ENCODE measurements around the gene LETM1.
"Not testable (repeated sequence)": the region's sequence is repeated elsewhere in the genome, so short reads cannot be mapped to it uniquely, and the experiment has no call there.

The LETM1 gene

DNA sequence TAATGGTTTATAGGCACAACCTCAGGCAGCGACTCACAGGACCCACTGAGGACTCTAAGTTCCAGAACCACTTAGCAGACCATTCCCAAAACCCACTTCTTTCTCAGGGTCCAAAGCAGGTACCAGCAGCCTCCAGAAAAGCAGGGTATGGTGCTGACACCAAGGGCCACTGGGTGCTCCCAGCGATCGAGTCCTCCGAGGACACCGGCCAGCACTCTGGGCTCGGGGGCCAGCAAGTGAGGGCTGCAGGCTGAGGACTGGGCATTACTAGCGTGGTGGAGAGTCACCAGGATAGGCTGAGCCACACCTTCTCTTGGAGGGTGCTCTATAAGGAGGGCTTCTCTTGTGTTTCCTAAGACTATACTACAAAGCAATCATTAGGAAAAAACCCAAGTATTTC, 19.3 kb downstream of the LETM1 start:
- peaks cover 5% of the 10 kb centered on the region for H3K4me1 Mint-ChIP-seq
- H3K27ac Mint-ChIP-seq, result no peak overlapping the region
- peaks cover 34% of the 10 kb centered on the region for H3K36me3 Mint-ChIP-seq
- no peaks in the 10 kb centered on the region for H3K27me3 Mint-ChIP-seq
- CTCF ChIA-PET, result no interaction called here
- H3K9me3 Mint-ChIP-seq, result no peaks in the 10 kb centered on the region
- no peak overlapping the region for H3K4me3 Mint-ChIP-seq
- DNase-seq, result no peak

- CTCF ChIA-PET, H3K27ac Mint-ChIP-seq, H3K4me3 Mint-ChIP-seq, H3K4me1 Mint-ChIP-seq, DNase-seq, H3K9me3 Mint-ChIP-seq, H3K27me3 Mint-ChIP-seq: not testable (repeated sequence)
- H3K36me3 Mint-ChIP-seq, result peaks cover 38% of the 10 kb centered on the region
Measured at GRCh38 chr4:1835836-1836235, 20.1 kb downstream of the LETM1 start.

- Mint-ChIP-seq H3K36me3 (peaks cover 43% of the 10 kb centered on the region), H3K4me3 (no peak overlapping the region), H3K27ac (peak overlapping the region; percentile 75), H3K27me3 (no peaks in the 10 kb centered on the region), H3K9me3 (no peaks in the 10 kb centered on the region), H3K4me1 (peaks cover 3% of the 10 kb centered on the region)
- DNase-seq, result no peak
- CTCF ChIA-PET, result no interaction called here
Measured at GRCh38 chr4:1834047-1834775, 21.7 kb downstream of the LETM1 start.

- H3K4me3 Mint-ChIP-seq, result no peak overlapping the region
- CTCF ChIA-PET, result interaction anchor here (1.6 kb wide), 2 partner anchors 23 to 66 kb away, joined by 3 to 6 read pairs; no protein-coding TSS in a partner anchor
- H3K36me3 Mint-ChIP-seq, result peaks cover 38% of the 10 kb centered on the region
Measured at GRCh38 chr4:1833307-1834046, 22.5 kb downstream of the LETM1 start.

GRCh38 chr4:1832690-1833089, 23.3 kb downstream of the LETM1 start:
- DNase-seq, result no peak
- Mint-ChIP-seq H3K27me3 (no peaks in the 10 kb centered on the region), H3K4me3 (no peak overlapping the region), H3K9me3 (no peaks in the 10 kb centered on the region), H3K4me1 (no peaks in the 10 kb centered on the region), H3K36me3 (peaks cover 37% of the 10 kb centered on the region), H3K27ac (no peak overlapping the region)
- CTCF ChIA-PET, result interaction anchor here (1.6 kb wide), 2 partner anchors 22 to 67 kb away, joined by 3 to 6 read pairs; no protein-coding TSS in a partner anchor

More at GRCh38 chr4:1833307-1834046, 22.5 kb downstream of the LETM1 start:
- Mint-ChIP-seq H3K27me3 (no peaks in the 10 kb centered on the region), H3K4me1 (no peaks in the 10 kb centered on the region), H3K9me3 (no peaks in the 10 kb centered on the region), H3K27ac (no peak overlapping the region)
- DNase-seq, result no peak

GRCh38 chr4:1831331-1831730, 24.6 kb downstream of the LETM1 start:
- Mint-ChIP-seq H3K27me3 (no peaks in the 10 kb centered on the region), H3K27ac (no peak overlapping the region), H3K9me3 (no peaks in the 10 kb centered on the region), H3K4me3 (no peak overlapping the region), H3K36me3 (peaks cover 42% of the 10 kb centered on the region), H3K4me1 (no peaks in the 10 kb centered on the region)
- CTCF ChIA-PET, result no interaction called here
- DNase-seq, result no peak

- no peaks in the 10 kb centered on the region for H3K4me1 Mint-ChIP-seq
- no peaks in the 10 kb centered on the region for H3K9me3 Mint-ChIP-seq
- no peaks in the 10 kb centered on the region for H3K27me3 Mint-ChIP-seq
- CTCF ChIA-PET, result no interaction called here
- DNase-seq, result no peak
- H3K4me3 Mint-ChIP-seq, result no peak overlapping the region
- H3K27ac Mint-ChIP-seq, result peak overlapping the region; percentile 42
- peaks cover 42% of the 10 kb centered on the region for H3K36me3 Mint-ChIP-seq
Measured at GRCh38 chr4:1830642-1831228, 25.2 kb downstream of the LETM1 start.

GRCh38 chr4:1830234-1830633, 25.7 kb downstream of the LETM1 start:
- peaks cover 38% of the 10 kb centered on the region for H3K36me3 Mint-ChIP-seq
- CTCF ChIA-PET, result no interaction called here
- H3K9me3 Mint-ChIP-seq, result no peaks in the 10 kb centered on the region
- no peak overlapping the region for H3K4me3 Mint-ChIP-seq
- DNase-seq, result no peak
- no peaks in the 10 kb centered on the region for H3K27me3 Mint-ChIP-seq
- H3K4me1 Mint-ChIP-seq, result no peaks in the 10 kb centered on the region
- H3K27ac Mint-ChIP-seq, result no peak overlapping the region

GRCh38 chr4:1826531-1827350, 29.2 kb downstream of the LETM1 start:
- no peaks in the 10 kb centered on the region for H3K4me1 Mint-ChIP-seq
- CTCF ChIA-PET, result interaction anchor here (1.3 kb wide), 1 partner anchor 16 kb away, joined by 3 read pairs; no protein-coding TSS in a partner anchor
- no peak for DNase-seq
- H3K9me3 Mint-ChIP-seq, result no peaks in the 10 kb centered on the region
- no peak overlapping the region for H3K27ac Mint-ChIP-seq
- H3K36me3 Mint-ChIP-seq, result peaks cover 38% of the 10 kb centered on the region
- no peaks in the 10 kb centered on the region for H3K27me3 Mint-ChIP-seq
- H3K4me3 Mint-ChIP-seq, result no peak overlapping the region

- CTCF ChIA-PET, result no interaction called here
- no peaks in the 10 kb centered on the region for H3K27me3 Mint-ChIP-seq
- H3K4me3 Mint-ChIP-seq, result no peak overlapping the region
Measured at GRCh38 chr4:1825326-1825725, 30.6 kb downstream of the LETM1 start.

DNA sequence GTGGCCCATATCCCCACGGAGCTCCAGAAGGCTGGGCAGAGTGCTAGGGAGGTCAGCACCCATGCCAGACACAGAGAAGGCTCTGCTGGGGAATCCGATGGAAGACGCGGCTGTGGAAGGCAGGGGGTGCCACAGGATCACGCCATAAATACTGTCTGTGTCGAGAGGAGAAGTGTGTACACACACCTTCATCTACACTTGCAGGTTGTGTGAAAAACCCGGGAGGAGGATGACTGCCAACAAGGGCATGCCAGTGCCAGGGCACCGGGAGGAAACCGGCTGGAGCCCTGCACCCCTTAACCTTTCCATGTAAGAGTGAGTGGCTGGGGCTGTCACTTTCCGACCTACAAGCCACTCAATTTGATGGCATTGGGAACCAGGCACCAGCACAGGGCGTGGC, 31.2 kb downstream of the LETM1 start:
- no peak overlapping the region for H3K27ac Mint-ChIP-seq
- CTCF ChIA-PET, result no interaction called here
- no peaks in the 10 kb centered on the region for H3K27me3 Mint-ChIP-seq
- no peak for DNase-seq
- peaks cover 32% of the 10 kb centered on the region for H3K36me3 Mint-ChIP-seq
- no peaks in the 10 kb centered on the region for H3K4me1 Mint-ChIP-seq
- H3K9me3 Mint-ChIP-seq, result no peaks in the 10 kb centered on the region
- no peak overlapping the region for H3K4me3 Mint-ChIP-seq

More at GRCh38 chr4:1825326-1825725, 30.6 kb downstream of the LETM1 start:
- Mint-ChIP-seq H3K9me3 (no peaks in the 10 kb centered on the region), H3K36me3 (peaks cover 33% of the 10 kb centered on the region), H3K4me1 (no peaks in the 10 kb centered on the region), H3K27ac (no peak overlapping the region)
- no peak for DNase-seq

DNA sequence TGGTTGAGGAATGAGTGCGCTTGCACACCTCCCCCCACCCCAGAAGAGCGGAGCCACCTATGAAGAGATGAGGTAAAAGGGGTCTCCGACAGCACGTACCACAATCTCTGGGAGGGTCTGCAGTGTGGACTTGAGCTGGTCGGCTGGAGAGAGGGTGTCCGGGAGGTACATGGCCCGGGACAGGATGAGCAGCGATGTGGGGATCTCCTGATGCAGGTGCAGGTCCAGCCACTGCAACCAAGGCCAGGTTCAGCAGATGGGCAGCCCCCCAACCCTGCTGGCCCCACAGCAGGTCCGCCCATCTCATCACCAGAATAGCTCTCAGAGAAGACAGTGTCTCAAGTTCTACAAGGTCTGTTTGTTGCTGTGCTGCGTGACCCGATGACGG, 32.4 kb downstream of the LETM1 start:
- H3K36me3 Mint-ChIP-seq, result peaks cover 35% of the 10 kb centered on the region

DNA sequence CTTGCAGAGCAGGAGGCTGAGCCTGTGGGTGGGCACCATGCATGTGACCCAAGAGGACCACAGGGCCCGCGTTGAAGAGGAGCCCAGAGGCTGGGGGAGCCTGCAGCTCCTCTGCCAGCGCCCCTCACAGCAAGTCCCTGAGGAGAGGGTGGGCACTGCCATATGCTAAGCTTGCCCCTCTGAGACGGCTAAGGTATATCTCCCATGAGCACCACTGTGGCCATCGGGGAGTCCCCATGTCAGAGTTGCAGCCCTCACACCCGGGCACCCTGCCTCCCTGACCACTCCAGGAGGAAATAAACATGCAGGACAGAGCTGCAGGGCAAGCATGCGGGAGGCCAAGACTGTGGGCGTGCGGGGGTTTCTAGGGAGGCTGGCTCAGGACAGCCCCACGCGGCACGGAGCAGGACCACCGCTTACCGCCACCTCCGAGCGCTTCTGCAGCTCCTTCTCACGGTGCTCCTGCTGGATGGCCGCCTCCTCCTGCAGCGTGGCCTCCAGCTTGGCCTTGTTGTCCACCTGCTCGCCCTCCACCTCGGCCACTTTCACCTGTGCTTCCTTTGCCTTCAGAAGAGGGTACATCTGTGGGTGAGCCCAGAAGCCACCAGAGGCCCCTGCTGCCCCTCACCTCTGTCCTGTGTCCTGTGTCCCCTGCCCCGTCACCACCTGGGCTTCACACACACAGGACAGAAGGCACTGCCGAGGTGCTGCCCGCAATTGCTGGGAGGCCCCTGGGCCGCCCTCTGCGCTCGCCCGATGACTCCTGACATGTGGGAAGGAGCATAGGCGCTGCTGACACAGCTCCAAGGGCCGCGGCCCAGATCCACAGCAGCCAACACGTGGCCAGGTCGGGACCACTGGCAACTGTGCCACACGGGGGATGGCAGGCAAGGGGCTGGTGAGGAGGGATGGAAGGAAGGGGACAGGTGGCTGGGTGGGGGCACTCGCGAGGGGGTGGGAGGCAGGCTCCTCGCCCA, 33.1 kb downstream of the LETM1 start:
- CTCF ChIA-PET, result interaction anchor here (1.4 kb wide), 1 partner anchor 13 kb away, joined by 3 read pairs; no protein-coding TSS in a partner anchor
- Mint-ChIP-seq H3K9me3 (no peaks in the 10 kb centered on the region), H3K36me3 (peaks cover 35% of the 10 kb centered on the region), H3K4me1 (no peaks in the 10 kb centered on the region), H3K27me3 (no peaks in the 10 kb centered on the region), H3K27ac (no peak overlapping the region), H3K4me3 (no peak overlapping the region)
- DNase-seq, result no peak

More for the DNA sequence above, 32.4 kb downstream of the LETM1 start:
- H3K4me3 Mint-ChIP-seq, result no peak overlapping the region
- H3K9me3 Mint-ChIP-seq, result no peaks in the 10 kb centered on the region
- DNase-seq, result no peak
- no peaks in the 10 kb centered on the region for H3K27me3 Mint-ChIP-seq
- no peaks in the 10 kb centered on the region for H3K4me1 Mint-ChIP-seq
- no peak overlapping the region for H3K27ac Mint-ChIP-seq
- CTCF ChIA-PET, result interaction anchor here (1.4 kb wide), 1 partner anchor 13 kb away, joined by 3 read pairs; no protein-coding TSS in a partner anchor
